K562 (cell line): Measurements from ENCODE around the gene STYXL1. TPM values are rescaled to one million over a fixed set of nuclear protein-coding genes. Genes with fewer than 3 reads are reported as not detected.

Experiments used
- EP400 ChIP-seq: fragments of 450-650 bp; IDR thresholded peaks from 2 replicates; pipeline ENCODE4 v1.6.1; 2017; ENCODE audit warnings: antibody characterized with exemption, mild to moderate bottlenecking, moderate library complexity
- GATAD2B ChIP-seq: fragments of 450-650 bp; IDR thresholded peaks from 2 replicates; pipeline ENCODE4 v1.6.1; 2017; ENCODE audit warnings: mild to moderate bottlenecking, borderline replicate concordance
- RBM15 ChIP-seq: fragments of 200-400 bp; formaldehyde crosslinking; IDR thresholded peaks from 2 replicates; pipeline ENCODE4 v1.6.1; 2018; ENCODE audit warnings: mild to moderate bottlenecking, low read length, moderate library complexity; ENCODE audit not compliant: insufficient read depth
- RFX5 ChIP-seq: IDR thresholded peaks from 2 replicates; pipeline ENCODE4 v1.6.1; 2011; ENCODE audit warnings: low read depth, mild to moderate bottlenecking, improper control_type of control experiment, low read length
- TEAD1 ChIP-seq, 2 experiments: fragments of 450-650 bp in 1 of 2; sonication (generic) in 1 of 2; formaldehyde crosslinking; IDR thresholded peaks; 2 replicates each; pipeline versions ENCODE4 v1.4.0 to v1.8.0; 2020 to 2022; ENCODE audit warnings: mild to moderate bottlenecking in 2 of 2, missing genetic modification reagents in 1 of 2
- UBTF ChIP-seq, 2 experiments: IDR thresholded peaks; 2 replicates each; pipeline ENCODE4 v1.6.1; 2012; ENCODE audit warnings: improper control_type of control experiment in 2 of 2, low read depth in 2 of 2, low read length in 2 of 2, borderline replicate concordance in 1 of 2
- ZFP36 ChIP-seq: fragments of 150-350 bp; IDR thresholded peaks from 2 replicates; pipeline ENCODE4 v1.6.1; 2018; ENCODE audit warnings: low read length, low read depth; ENCODE audit not compliant: partially characterized antibody
- ZNF318 ChIP-seq, 2 experiments: fragments of 450-650 bp; IDR thresholded peaks; 2 replicates each; pipeline ENCODE4 v1.6.1; 2016; ENCODE audit warnings: mild to moderate bottlenecking in 2 of 2, borderline replicate concordance in 1 of 2, low read depth in 1 of 2, moderate library complexity in 1 of 2
- polyA plus RNA-seq, 8 experiments: library from polyadenylated mRNA; depleted of rRNA in 4 of 8; stranded (reverse) in 5 of 8; unstranded in 3 of 8; fragments of >200 nt; fragmentation: Nextera tagmentation in 2 of 8; fragmentation: Illumina TruSeq in 1 of 8; extraction: Ambion mirVana in 2 of 8; extraction: Trizol in 1 of 8; gene quantifications; 2 replicates each; pipeline versions ENCODE4 v1.2.1 to v1.2.3, GENCODE V29; 2011 to 2014; ENCODE audit warnings: inconsistent platforms in 1 of 8, missing spikeins in 1 of 8
- total RNA-seq, 7 experiments: library from RNA; depleted of rRNA in 6 of 7; stranded (reverse); fragments of >200 nt in 6 of 7; fragmentation: Illumina TruSeq in 2 of 7; extraction: Trizol in 2 of 7; gene quantifications; 2 replicates each; pipeline versions ENCODE4 v1.2.1 to v1.2.3, GENCODE V29; 2011 to 2021; ENCODE audit warnings: low replicate concordance in 1 of 7
- TF ChIP-seq, protein P1 (sequence below): sonication (generic); formaldehyde crosslinking; IDR thresholded peaks from 2 replicates; pipeline ENCODE4 v1.8.0; 2022; ENCODE audit warnings: mild to moderate bottlenecking, missing genetic modification reagents, borderline replicate concordance
- TF ChIP-seq, protein P2 (sequence below): fragments of 250-450 bp; sonication (Bioruptor Pico); IDR thresholded peaks from 2 replicates; pipeline ENCODE4 v1.6.1; 2021; ENCODE audit warnings: mild to moderate bottlenecking

Gene STYXL1
- total and polyA plus RNA-seq, 9 of the 15 experiments (the other 6 are each of a cell fraction or from before 2014, with no cell fraction given) = 36.5 to 97.2 (median 49.9) TPM

DNA sequence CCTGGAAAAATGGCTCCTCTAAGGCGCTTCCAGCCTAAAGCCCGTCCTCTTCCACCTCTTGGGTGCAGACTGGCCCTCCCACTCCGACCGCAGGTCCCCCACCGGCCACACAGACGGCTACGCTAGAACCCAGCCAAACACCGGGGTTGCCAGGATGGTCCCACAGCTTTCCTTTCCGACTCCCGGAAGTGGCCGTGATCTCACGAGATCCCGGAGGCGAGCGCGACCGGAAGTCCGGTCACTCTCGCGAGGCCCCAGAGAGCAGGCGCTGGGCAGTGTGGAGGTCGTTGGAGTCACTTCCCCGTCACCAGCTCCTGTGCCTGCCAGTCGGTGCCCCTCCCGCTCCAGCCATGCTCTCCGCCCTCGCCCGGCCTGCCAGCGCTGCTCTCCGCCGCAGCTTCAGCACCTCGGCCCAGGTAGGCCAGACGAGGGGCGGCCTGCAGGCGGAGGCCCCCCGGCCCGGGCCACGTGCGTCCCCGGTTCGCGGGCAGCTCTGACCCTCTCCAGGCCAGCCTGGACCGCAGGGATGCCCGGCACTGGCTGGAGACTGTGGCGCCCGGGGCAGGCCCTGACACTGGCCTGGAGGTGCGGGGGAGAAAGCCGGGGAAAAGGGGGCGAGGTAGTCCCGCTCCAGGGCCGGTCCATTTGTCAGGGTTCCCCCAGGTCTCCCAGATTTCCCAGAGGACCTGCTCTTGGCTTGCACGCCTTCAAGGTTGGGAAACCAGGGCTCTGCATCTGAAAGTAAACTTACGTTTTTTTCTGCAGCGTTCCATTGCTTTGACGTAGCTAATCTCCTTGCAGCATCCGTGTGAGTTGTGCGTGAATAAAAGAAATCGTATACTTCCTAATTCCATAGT lies at the start of gene STYXL1, which contains the start of gene MDH2 (continued):
- TF ChIP-seq TEAD1 (CRISPR knock-in tag; IDR thresholded peaks at IDR 0.05) (peak; percentile 41 to 74; a peak in 2 of 4 replicates), RBM15 (no peak), UBTF (IDR thresholded peaks at IDR 0.05; ENCODE audit: borderline replicate concordance in 1 of 2, low read depth in 2 of 2, low read length in 2 of 2) (peak; percentile 74 to 96; a peak in 3 of 4 replicates), ZNF318 (IDR thresholded peaks at IDR 0.05; ENCODE audit: borderline replicate concordance in 1 of 2, low read depth in 1 of 2) (no peak), GATAD2B (peak; percentile 74), RFX5 (0 out of 2 replicates have a peak, but pooled peaks have one; percentile 21), ZFP36 (no peak), EP400 (peak; percentile 100)
- TF ChIP-seq, protein P1, sequence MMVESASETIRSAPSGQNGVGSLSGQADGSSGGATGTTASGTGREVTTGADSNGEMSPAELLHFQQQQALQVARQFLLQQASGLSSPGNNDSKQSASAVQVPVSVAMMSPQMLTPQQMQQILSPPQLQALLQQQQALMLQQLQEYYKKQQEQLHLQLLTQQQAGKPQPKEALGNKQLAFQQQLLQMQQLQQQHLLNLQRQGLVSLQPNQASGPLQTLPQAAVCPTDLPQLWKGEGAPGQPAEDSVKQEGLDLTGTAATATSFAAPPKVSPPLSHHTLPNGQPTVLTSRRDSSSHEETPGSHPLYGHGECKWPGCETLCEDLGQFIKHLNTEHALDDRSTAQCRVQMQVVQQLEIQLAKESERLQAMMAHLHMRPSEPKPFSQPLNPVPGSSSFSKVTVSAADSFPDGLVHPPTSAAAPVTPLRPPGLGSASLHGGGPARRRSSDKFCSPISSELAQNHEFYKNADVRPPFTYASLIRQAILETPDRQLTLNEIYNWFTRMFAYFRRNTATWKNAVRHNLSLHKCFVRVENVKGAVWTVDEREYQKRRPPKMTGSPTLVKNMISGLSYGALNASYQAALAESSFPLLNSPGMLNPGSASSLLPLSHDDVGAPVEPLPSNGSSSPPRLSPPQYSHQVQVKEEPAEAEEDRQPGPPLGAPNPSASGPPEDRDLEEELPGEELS (CRISPR knock-in tag) = peak; percentile 84; the same call in 1 of the 2 replicates
- TF ChIP-seq, protein P2, sequence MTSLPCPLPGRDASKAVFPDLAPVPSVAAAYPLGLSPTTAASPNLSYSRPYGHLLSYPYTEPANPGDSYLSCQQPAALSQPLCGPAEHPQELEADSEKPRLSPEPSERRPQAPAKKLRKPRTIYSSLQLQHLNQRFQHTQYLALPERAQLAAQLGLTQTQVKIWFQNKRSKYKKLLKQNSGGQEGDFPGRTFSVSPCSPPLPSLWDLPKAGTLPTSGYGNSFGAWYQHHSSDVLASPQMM (CRISPR knock-in tag) = no peak
